ENCODE data around the gene EMC1.

Gene EMC1

GRCh38 chr1:19196331-19196730 is 55.0 kb downstream of the EMC1 start:
- Histone ChIP-seq H3K27me3 (no peaks in the 10 kb centered on the region), H3K27ac (no peak overlapping the region), H3K4me3 (ENCODE audit: low read depth in 1 of 2, low read length in 1 of 2) (no peak overlapping the region), H3K9me3 (no peaks in the 10 kb centered on the region), H3K36me3 (peaks cover 98% of the 10 kb centered on the region), H3K4me1 (ENCODE audit: control insufficient read depth in 1 of 2, insufficient read depth in 1 of 2, low read depth in 1 of 2, low read length in 1 of 2) (no peaks in the 10 kb centered on the region)
- TF ChIP-seq, protein P1, sequence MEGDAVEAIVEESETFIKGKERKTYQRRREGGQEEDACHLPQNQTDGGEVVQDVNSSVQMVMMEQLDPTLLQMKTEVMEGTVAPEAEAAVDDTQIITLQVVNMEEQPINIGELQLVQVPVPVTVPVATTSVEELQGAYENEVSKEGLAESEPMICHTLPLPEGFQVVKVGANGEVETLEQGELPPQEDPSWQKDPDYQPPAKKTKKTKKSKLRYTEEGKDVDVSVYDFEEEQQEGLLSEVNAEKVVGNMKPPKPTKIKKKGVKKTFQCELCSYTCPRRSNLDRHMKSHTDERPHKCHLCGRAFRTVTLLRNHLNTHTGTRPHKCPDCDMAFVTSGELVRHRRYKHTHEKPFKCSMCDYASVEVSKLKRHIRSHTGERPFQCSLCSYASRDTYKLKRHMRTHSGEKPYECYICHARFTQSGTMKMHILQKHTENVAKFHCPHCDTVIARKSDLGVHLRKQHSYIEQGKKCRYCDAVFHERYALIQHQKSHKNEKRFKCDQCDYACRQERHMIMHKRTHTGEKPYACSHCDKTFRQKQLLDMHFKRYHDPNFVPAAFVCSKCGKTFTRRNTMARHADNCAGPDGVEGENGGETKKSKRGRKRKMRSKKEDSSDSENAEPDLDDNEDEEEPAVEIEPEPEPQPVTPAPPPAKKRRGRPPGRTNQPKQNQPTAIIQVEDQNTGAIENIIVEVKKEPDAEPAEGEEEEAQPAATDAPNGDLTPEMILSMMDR (IDR thresholded peaks at IDR 0.05): no peak

- Histone ChIP-seq H3K36me3 (peaks cover 97% of the 10 kb centered on the region), H3K9me3 (no peaks in the 10 kb centered on the region), H3K27me3 (no peaks in the 10 kb centered on the region), H3K27ac (no peak overlapping the region), H3K4me1 (ENCODE audit: control insufficient read depth in 1 of 2, insufficient read depth in 1 of 2, low read depth in 1 of 2, low read length in 1 of 2) (no peaks in the 10 kb centered on the region), H3K4me3 (ENCODE audit: low read depth in 1 of 2, low read length in 1 of 2) (no peak overlapping the region)
- TF ChIP-seq, protein P1 (IDR thresholded peaks at IDR 0.05): no peak
Measured at GRCh38 chr1:19193004-19193403, 58.3 kb downstream of the EMC1 start.

DNA sequence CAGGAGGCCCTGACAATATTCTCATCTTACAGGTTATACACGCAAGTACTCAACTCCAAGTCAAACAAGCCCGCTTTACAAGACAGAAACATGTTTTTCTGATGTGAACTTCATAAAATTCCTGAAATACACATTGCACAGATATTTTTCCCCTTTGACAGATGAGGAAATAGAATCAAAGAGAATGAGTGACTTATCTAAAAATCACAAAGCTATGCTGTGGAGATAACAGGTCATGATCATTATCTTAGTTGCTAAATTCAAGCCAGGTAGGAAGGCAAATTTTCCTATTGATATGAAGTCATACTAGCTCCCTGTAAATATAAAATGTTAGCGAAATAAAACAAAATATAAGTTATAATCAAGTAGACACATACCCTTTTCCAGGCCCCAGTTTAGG is 59.5 kb downstream of the EMC1 start:
- Histone ChIP-seq H3K36me3 (peaks cover 95% of the 10 kb centered on the region), H3K9me3 (no peaks in the 10 kb centered on the region), H3K27me3 (no peaks in the 10 kb centered on the region), H3K4me3 (ENCODE audit: low read depth in 1 of 2, low read length in 1 of 2) (no peak overlapping the region), H3K27ac (no peak overlapping the region), H3K4me1 (ENCODE audit: control insufficient read depth in 1 of 2, insufficient read depth in 1 of 2, low read depth in 1 of 2, low read length in 1 of 2) (no peaks in the 10 kb centered on the region)
- TF ChIP-seq, protein P1 (IDR thresholded peaks at IDR 0.05): no peak

DNA sequence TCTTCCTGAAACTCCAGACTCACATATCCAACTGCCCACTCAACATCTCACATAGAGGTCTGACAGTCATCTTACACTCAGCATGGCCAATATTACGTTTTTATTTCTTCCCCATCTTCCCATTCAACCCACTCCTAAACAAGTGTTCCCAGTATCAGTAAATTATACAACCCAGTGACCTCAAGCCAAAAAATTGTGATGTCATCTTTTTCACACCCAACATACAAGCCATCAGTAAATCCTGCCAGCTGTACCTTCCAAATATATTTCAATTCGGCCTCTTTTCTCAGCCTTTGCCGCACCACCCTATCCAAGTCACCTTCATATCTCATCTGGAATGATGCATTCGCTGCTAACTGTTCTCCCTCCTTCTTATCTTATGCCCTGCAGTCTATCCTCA is 60.9 kb downstream of the EMC1 start:
- Histone ChIP-seq H3K27ac (no peak overlapping the region), H3K9me3 (no peaks in the 10 kb centered on the region), H3K36me3 (peaks cover 95% of the 10 kb centered on the region), H3K4me3 (ENCODE audit: low read depth in 1 of 2, low read length in 1 of 2) (no peak overlapping the region), H3K27me3 (no peaks in the 10 kb centered on the region), H3K4me1 (ENCODE audit: control insufficient read depth in 1 of 2, insufficient read depth in 1 of 2, low read depth in 1 of 2, low read length in 1 of 2) (no peaks in the 10 kb centered on the region)
- TF ChIP-seq, protein P1 (IDR thresholded peaks at IDR 0.05): no peak

DNA sequence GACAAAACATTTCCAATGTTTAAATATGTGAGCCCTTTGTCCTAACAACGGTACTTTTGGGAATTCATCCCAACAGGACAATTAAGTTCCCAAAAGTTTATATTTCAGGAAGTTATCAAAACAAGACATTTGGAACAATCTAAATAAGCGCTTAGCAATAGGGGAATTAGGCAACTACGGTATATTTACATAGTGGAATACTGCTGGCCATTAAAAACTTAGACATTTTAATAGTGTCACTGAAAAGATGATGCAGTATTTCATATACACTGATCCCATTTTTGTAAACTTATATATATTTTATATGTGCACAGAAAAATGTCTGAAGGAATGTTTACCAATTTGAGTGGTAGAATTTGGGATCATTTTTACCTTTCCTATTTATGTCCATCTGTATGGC is 62.1 kb downstream of the EMC1 start:
- TF ChIP-seq, protein P1 (IDR thresholded peaks at IDR 0.05): no peak
- no peak overlapping the region for H3K4me3 ChIP-seq (ENCODE audit: low read depth in 1 of 2, low read length in 1 of 2)
- no peaks in the 10 kb centered on the region for H3K9me3 ChIP-seq
- H3K4me1 ChIP-seq (ENCODE audit: control insufficient read depth in 1 of 2, insufficient read depth in 1 of 2, low read depth in 1 of 2, low read length in 1 of 2): no peaks in the 10 kb centered on the region
- H3K27ac ChIP-seq: no peak overlapping the region
- peaks cover 95% of the 10 kb centered on the region for H3K36me3 ChIP-seq
- no peaks in the 10 kb centered on the region for H3K27me3 ChIP-seq

DNA sequence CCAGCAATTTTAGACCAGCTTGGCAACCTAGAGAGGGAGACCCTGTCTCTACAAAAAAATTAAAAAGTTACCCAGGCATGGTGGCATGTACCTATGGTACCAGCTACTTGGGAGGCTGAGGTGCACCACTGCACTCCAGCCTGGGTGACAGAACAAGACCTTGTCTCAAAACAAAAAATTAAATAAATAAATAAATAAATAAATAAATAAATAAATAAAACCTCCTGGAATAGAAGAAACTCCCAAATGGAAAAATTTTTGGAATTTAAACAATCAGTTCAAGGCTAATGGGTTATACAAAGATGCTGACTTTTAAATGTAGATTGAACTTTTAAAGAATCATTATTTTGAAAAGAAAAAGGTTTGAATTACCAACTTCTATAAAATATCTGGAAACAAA is 63.5 kb downstream of the EMC1 start:
- Histone ChIP-seq H3K4me3 (ENCODE audit: low read depth in 1 of 2, low read length in 1 of 2) (no peak overlapping the region), H3K4me1 (ENCODE audit: control insufficient read depth in 1 of 2, insufficient read depth in 1 of 2, low read depth in 1 of 2, low read length in 1 of 2) (no peaks in the 10 kb centered on the region), H3K27ac (no peak overlapping the region), H3K9me3 (no peaks in the 10 kb centered on the region), H3K36me3 (peaks cover 95% of the 10 kb centered on the region), H3K27me3 (no peaks in the 10 kb centered on the region)
- TF ChIP-seq, protein P1 (IDR thresholded peaks at IDR 0.05): no peak

Data from neutrophil (primary cell).